ENCODE measurements around the gene DGCR8. TPM values are rescaled to one million over a fixed set of nuclear protein-coding genes. Genes with fewer than 3 reads are reported as not detected.

Gene DGCR8
- total RNA-seq, 1 experiment from 2014 or later = 41.7 TPM

DNA sequence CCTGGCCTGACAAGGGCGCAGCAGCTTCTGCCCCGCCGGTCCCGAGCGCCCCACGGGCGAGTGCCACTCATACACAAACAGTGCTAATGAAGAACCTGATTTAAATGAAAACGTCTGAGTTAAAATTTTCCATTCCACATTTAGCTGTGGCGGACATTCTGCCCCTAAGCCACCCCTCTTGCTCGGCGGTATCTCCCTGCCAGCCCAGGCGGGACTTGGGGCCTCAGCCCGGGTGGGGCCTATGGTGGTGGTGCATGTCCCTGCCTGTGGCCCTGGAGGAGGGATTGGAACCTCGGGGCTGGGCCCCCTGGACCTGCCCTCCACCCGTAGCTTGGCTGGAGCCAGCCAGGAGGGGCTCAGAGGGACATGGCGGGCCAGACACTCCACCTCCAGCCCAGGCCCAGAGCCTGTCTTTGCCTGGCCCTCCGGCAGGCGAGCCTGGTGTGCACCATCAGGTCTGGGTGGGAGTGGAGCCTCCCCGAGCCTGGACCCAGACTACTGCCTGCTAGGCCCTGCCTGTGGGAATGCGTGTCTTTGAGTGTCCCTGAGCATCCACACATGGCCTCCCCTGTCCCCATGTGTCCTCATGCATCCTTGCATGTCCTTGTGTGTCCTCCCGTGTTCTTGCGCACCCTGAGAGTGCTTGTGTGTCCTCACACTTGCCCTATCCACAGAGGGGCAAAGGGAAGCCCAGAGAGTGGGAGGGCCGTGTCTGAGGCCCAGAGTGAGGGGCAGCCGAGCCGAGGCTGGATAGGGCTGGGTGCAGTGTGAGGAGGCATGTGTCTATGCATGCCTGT is 56.0 kb downstream of the DGCR8 start:
- TF ChIP-seq EZH2 (IDR thresholded peaks at IDR 0.05; ENCODE audit: low read length, unreplicated experiment) = no peak
- TF ChIP-seq, protein P1, sequence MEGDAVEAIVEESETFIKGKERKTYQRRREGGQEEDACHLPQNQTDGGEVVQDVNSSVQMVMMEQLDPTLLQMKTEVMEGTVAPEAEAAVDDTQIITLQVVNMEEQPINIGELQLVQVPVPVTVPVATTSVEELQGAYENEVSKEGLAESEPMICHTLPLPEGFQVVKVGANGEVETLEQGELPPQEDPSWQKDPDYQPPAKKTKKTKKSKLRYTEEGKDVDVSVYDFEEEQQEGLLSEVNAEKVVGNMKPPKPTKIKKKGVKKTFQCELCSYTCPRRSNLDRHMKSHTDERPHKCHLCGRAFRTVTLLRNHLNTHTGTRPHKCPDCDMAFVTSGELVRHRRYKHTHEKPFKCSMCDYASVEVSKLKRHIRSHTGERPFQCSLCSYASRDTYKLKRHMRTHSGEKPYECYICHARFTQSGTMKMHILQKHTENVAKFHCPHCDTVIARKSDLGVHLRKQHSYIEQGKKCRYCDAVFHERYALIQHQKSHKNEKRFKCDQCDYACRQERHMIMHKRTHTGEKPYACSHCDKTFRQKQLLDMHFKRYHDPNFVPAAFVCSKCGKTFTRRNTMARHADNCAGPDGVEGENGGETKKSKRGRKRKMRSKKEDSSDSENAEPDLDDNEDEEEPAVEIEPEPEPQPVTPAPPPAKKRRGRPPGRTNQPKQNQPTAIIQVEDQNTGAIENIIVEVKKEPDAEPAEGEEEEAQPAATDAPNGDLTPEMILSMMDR (conservative IDR thresholded peaks at IDR 0.05; ENCODE audit: low read depth, low read length) = no peak
- no peak for TF ChIP-seq EZH2phosphoT487 (IDR thresholded peaks at IDR 0.05; ENCODE audit: borderline replicate concordance, low read length)
- H3K27ac ChIP-seq (ENCODE audit: low read length) = no peak overlapping the region
- no peaks in the 10 kb centered on the region for H3K9me2 ChIP-seq (replicated peaks; ENCODE audit: low read length)
- intact Hi-C loops (cut with micrococcal nuclease) = no loop called here
- no peak overlapping the region for H2AFZ ChIP-seq (ENCODE audit: low read length)
- no TSS peak for BruUV-seq (replicated peaks)
- no peaks in the 10 kb centered on the region for H3K9me3 ChIP-seq (ENCODE audit: low read length)
- H3K27me3 ChIP-seq (ENCODE audit: low read length) = no peaks in the 10 kb centered on the region
- peaks cover 57% of the 10 kb centered on the region for H3K79me2 ChIP-seq (ENCODE audit: low read length)
- DNase-seq (no peak), ATAC-seq (no peak)
- no peak overlapping the region for H3K9ac ChIP-seq (ENCODE audit: low read length)
- POLR2A ChIA-PET (ENCODE audit: unreplicated experiment) = no interaction called here
- peaks cover 7% of the 10 kb centered on the region; the same call in 1 of the 2 replicates for H3K4me1 ChIP-seq (ENCODE audit: insufficient read depth, low read length)
- no peak overlapping the region for H3K4me2 ChIP-seq (ENCODE audit: low read length)
- no peaks in the 10 kb centered on the region for H4K20me1 ChIP-seq (ENCODE audit: low read length)
- no peaks in the 10 kb centered on the region for H3F3A ChIP-seq (ENCODE audit: low read length, unreplicated experiment)
- no peak overlapping the region for H3K4me3 ChIP-seq (ENCODE audit: low read length)
- H3K36me3 ChIP-seq (ENCODE audit: low read depth, low read length) = no peaks in the 10 kb centered on the region
- CTCF ChIA-PET = no interaction called here

DNA sequence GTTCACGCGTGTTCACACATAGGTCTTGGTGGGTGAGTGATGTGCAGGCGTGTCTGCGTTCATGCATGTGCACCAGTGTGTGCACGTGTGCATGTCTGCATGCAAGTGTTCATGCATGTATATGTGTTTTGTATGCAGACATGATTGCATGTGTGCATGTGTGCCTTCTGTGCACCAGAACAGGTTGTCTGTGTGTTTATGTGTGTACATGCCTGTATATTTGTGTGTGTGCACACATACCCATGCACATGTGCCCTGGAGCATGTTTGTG is 56.5 kb downstream of the DGCR8 start:
- TF ChIP-seq, protein P1 (conservative IDR thresholded peaks at IDR 0.05; ENCODE audit: low read depth, low read length) = no peak
- TF ChIP-seq EZH2phosphoT487 (IDR thresholded peaks at IDR 0.05; ENCODE audit: borderline replicate concordance, low read length) (no peak), EZH2 (IDR thresholded peaks at IDR 0.05; ENCODE audit: low read length, unreplicated experiment) (no peak)
- no TSS peak for BruUV-seq (replicated peaks)
- Histone ChIP-seq H3K27me3 (ENCODE audit: low read length) (no peaks in the 10 kb centered on the region), H3K4me2 (ENCODE audit: low read length) (no peak overlapping the region), H3K79me2 (ENCODE audit: low read length) (peaks cover 57% of the 10 kb centered on the region), H3K36me3 (ENCODE audit: low read depth, low read length) (no peaks in the 10 kb centered on the region), H3F3A (ENCODE audit: low read length, unreplicated experiment) (no peaks in the 10 kb centered on the region), H3K4me3 (ENCODE audit: low read length) (no peak overlapping the region), H4K20me1 (ENCODE audit: low read length) (no peaks in the 10 kb centered on the region), H3K9ac (ENCODE audit: low read length) (no peak overlapping the region), H3K9me2 (replicated peaks; ENCODE audit: low read length) (no peaks in the 10 kb centered on the region), H3K27ac (ENCODE audit: low read length) (no peak overlapping the region), H2AFZ (ENCODE audit: low read length) (no peak overlapping the region), H3K4me1 (ENCODE audit: insufficient read depth, low read length) (peaks cover 7% of the 10 kb centered on the region; the same call in 1 of the 2 replicates), H3K9me3 (ENCODE audit: low read length) (no peaks in the 10 kb centered on the region)
- intact Hi-C loops (cut with micrococcal nuclease) = no loop called here
- POLR2A ChIA-PET (ENCODE audit: unreplicated experiment) = no interaction called here
- CTCF ChIA-PET = no interaction called here
- no peak for DNase-seq
- no peak for ATAC-seq

DNA sequence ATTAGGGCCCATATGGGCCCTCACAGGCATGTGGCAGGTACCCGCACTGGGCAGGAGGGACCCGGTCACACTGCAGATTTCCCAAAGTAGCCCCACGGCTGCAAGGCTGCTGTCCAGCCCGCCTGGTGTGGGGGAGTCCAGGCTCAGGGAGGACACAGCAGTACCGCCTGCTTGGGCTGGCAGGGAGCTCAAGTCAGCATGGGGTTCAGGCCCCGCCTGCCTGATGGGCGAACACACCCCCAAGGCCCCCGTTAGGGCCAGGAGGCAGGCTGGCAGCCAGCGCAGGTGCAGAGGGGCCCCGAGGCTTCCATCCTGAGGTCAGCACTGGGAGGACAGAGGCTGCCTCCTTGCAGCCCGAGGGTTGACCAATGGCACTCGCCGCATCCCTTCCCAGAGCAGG is 57.1 kb downstream of the DGCR8 start:
- Histone ChIP-seq H3K36me3 (ENCODE audit: low read depth, low read length) (no peaks in the 10 kb centered on the region), H3F3A (ENCODE audit: low read length, unreplicated experiment) (no peaks in the 10 kb centered on the region), H2AFZ (ENCODE audit: low read length) (no peak overlapping the region), H4K20me1 (ENCODE audit: low read length) (no peaks in the 10 kb centered on the region), H3K79me2 (ENCODE audit: low read length) (peaks cover 56% of the 10 kb centered on the region), H3K9me3 (ENCODE audit: low read length) (no peaks in the 10 kb centered on the region), H3K9me2 (replicated peaks; ENCODE audit: low read length) (no peaks in the 10 kb centered on the region), H3K4me2 (ENCODE audit: low read length) (no peak overlapping the region), H3K4me3 (ENCODE audit: low read length) (no peak overlapping the region), H3K27me3 (ENCODE audit: low read length) (no peaks in the 10 kb centered on the region), H3K9ac (ENCODE audit: low read length) (no peak overlapping the region), H3K27ac (ENCODE audit: low read length) (no peak overlapping the region), H3K4me1 (ENCODE audit: insufficient read depth, low read length) (peaks cover 7% of the 10 kb centered on the region; the same call in 1 of the 2 replicates)
- no TSS peak for BruUV-seq (replicated peaks)
- intact Hi-C loops (cut with micrococcal nuclease) = no loop called here
- TF ChIP-seq EZH2 (IDR thresholded peaks at IDR 0.05; ENCODE audit: low read length, unreplicated experiment) = no peak
- TF ChIP-seq, protein P1 (conservative IDR thresholded peaks at IDR 0.05; ENCODE audit: low read depth, low read length) = no peak
- TF ChIP-seq EZH2phosphoT487 (IDR thresholded peaks at IDR 0.05; ENCODE audit: borderline replicate concordance, low read length) = no peak
- ATAC-seq = no peak
- POLR2A ChIA-PET (ENCODE audit: unreplicated experiment) = no interaction called here
- no peak for DNase-seq
- CTCF ChIA-PET = no interaction called here
